NCI-H524 treated with DMSO at 0.1 percent for 48 hours (cell line): ENCODE measurements around the gene ARRDC2.
"Not testable (repeated sequence)": the region's sequence is repeated elsewhere in the genome, so short reads cannot be mapped to it uniquely, and the experiment has no call there.

Experiments
- DNase-seq: peaks from one replicate; lab custom pipeline; 2025; lab: John Stamatoyannopoulos, UW

The ARRDC2 gene

DNA sequence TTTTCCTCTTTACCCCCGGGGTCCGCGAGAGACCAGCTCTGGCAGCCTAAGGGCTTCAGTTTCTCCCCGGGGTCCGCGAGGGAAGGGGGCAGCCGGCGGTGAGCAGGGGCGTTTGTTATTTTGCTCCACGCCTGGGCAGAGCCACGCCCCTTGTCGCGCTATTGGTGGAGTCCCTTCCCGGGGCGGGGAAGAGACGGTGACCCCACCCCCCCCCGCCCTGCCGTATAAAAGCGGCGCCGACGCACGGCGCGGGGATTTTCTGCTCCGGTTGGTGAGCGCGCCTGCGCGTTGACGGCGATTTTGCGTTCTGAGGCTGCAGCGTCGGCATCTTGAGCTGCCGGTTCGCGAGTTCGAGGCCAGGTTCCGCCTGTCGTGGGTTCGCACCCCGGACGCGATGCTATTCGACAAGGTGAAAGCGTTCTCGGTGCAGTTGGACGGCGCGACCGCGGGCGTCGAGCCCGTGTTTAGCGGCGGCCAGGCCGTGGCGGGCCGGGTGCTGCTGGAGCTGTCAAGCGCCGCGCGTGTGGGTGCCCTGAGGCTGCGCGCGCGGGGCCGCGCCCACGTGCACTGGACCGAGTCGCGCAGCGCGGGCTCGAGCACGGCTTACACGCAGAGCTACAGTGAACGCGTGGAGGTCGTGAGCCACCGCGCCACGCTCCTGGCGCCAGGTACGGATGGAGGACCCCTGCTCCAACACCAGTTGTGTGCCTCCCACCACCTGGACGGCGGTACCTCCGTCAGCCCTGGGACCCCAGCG is at the start of gene ARRDC2:
TSS of gene ARRDC2 (plus strand) at position 254 of the 757 bp plus-strand sequence. CDS start at position 395, 141 bp downstream.
- peak; percentile 58 for DNase-seq

DNA sequence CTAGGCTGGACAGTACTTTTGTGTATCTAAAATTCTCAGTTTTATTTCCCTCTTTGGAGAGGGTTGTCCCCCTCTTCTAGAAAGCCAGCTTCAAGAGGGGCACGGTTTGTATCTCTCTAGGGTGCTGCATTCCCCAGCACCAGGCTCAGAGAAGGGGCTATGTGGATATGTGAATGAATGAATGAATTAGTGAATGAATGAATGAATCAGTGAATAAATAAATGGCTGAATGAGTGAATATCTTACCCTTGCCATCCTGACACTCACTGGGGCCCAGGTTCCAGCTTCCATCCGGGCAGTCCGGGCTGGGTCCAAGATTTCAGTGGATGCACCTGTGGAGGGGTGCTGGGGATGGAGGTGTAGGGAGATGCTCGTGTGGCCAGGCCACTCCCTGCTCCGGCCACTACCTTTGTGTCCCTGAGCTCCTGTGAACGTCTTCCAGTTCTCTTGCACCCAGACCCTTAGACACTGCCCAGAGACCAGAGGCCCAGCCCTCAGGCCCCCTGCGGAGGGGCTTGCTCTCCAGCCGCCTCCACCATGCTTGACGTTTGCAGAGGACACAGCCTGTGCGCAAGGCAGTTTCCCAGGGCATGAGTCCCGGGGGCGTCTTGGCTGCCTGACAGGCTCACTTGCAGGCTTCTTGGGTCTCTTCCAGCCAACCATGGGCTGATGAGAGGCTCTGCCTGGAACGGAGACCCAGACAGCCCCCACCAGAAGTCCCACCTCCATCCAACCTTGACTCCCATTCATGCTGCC is 43.9 kb upstream of the ARRDC2 start:
- no peak for DNase-seq

DNA sequence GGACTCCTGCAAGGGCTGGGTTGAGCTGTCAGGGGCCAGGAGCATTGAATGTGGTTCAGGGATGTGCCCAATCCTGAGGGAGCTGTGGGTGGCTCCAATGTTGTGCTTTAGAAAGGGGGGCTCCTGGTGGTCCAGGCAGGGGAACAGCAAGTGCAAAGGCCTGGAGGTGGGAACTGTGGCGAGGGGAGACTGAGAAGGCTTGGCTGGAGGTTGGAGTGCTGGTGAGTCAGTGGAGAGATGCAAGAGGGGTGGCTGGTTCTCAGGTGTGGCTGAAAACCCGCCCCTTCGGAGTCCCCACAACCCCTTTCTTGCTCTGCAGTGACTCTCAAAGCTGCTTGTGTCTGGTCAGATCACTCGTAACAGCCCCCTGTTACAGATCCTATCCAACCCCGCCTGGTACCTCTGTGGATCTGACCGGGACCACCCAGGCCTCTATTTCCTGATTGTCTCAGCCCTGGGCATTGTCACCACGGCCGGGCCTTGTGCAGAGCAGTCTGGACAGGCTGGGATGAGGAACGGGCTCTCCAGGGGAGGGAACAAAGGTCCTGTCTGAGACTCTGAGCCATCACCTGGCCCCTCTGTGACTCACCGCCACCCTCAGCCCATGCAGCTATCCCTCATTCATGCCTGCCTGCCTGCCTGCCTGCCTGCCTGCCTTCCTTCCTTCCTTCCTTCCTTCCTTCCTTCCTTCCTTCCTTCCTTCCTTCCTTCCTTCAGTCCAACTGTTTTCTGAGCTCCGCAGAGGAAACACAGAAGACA is 42.4 kb upstream of the ARRDC2 start:
- no peak for DNase-seq

DNA sequence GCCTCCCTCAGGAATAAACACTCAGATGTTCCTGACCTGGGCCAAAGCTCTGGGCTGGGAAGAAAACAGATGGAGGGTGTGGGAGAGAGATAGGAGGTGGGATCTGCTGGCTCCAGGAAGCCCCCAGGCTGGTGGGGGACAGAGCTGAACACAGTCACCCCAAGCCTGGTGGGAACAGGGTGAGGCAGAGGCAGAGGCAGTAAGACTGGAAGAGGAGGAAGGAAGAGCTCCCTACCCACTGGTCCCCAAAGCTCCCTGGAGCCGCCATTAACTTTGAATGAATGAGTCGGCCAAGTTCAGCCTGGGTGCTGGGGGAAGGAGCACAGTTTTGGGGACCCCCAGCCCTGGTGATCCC is 41.9 kb upstream of the ARRDC2 start:
- no peak for DNase-seq

DNA sequence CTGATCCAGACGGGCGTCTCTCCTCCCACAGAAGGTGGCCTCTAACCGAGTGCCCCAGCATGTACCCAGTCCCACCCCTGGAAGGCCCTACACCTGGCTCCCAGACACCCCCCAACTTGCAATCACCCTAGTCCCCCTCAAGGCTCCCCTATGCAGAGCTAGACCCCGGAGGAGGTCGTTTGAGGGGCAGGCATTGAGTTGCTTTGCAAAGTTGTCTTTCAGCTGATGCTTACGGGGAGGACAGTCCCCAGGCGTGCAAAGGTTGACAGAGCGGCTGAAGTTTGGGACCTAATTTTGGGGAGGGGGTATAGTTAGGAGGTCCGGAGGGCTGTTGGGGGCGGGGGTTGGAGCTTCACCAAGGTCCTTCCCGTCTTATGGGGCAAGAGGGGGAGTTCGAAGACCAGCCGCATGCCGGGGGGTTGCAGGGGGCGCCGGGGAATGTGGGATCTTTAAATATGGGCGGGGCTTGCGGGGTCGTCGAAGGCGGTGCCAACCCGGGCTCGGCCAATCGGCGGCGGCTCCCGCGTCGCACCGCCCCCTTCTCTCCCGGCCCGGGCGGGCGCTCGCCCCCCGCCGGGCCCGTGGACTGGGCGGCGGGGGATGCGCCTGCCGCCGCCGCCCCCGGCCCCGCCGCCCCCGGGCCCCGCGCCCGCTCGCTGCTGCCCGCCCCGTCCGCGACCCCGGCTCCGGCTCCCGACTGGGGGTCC is 41.3 kb upstream of the ARRDC2 start, which contains the start of gene KCNN1:
TSS of gene KCNN1 (plus strand) at position 558 of the 707 bp plus-strand sequence. CDS start 6,782 bp downstream, outside the sequence.
- no peak for DNase-seq

DNA sequence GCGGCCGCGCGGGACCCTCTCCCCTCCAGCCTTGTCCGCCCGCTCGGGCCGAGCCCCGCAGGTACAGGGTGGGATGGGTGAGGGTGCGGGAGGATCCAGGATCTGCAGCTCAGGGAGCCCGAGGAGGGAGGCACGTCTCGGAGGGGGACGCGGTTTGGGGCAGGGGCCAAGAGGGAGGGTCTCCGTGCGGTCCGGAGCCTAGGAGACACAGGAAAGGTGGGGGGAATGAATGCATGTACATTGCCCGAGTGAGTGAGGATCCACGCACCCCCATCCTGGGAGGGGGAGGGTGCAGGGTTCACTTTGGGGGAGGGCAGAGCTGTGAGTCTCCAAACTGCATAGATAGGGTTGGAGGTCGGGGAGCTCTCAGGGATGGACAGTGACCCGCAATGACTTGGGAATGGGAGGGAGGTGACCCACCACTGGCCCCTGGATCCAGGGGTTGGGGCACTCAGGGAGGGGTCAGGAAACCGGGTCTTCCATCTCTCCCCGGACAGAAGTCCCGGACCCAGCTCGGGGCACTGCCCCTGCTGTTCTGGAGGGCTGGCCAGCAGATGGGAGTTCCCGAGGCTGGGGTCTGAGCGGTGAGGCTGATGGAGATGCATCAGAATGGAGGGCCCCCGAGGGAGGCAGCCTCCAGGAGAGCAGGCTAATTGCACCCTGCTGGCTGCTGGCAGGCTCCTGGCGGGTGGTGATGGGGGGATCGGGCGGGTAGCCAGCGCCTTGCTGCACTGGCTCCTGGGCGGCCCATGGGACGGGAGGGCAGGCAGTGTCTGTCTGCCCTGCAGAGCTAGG is 40.5 kb upstream of the ARRDC2 start:
- DNase-seq: no peak

DNA sequence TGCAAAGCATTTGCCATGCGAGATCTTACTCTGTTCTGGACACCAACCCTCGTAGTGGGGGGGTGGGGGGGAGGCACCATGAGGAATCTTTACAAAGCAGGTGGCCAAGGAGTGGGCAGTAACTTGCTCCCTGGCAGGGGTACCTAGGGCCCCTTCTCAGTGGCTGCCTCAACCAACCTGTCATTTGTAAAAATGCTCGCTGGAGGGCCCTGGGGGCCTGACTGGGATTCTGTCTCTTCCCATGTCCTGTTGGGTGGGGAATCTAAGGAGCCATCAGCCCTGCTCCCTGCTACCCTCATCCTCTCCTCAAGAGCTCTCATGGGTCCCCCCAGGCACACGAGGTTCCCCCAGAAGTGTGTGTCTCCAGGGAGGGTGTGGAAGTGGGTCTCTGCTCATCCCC is 39.6 kb upstream of the ARRDC2 start:
- no peak for DNase-seq

DNA sequence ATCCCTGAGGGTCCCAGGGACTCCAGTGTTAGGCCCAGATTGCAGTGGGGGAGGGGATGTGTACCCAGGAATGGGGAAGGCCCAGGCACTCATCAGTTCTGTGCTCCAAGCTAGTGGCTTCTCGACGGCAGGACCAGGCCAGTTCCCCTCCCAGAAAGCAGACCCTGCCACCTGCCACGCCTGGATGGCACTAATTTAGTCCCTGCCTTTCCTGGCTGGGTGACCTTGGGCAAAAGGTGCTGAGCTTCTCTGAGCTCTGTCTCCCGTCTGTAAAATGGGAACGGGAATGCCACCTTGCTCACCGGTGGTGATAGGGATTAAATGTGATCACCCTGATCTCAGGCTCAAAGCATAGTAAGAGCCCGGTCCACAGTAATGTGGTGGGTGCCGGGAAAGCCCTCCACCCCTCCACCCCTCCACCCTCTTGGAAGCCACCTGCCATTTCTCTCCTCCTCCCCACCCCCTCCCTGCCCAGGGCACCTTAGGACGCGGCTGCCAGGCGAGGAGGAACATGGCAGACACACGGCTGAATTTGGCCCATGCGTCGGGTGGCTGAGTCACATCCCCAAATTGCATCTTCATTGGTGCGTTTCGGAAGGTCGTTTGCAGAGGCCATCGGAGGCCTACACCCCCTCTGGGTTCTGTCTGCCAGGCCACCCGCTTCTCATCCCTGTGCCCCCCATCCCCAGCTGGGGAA is 38.7 kb upstream of the ARRDC2 start:
- no peak for DNase-seq

DNA sequence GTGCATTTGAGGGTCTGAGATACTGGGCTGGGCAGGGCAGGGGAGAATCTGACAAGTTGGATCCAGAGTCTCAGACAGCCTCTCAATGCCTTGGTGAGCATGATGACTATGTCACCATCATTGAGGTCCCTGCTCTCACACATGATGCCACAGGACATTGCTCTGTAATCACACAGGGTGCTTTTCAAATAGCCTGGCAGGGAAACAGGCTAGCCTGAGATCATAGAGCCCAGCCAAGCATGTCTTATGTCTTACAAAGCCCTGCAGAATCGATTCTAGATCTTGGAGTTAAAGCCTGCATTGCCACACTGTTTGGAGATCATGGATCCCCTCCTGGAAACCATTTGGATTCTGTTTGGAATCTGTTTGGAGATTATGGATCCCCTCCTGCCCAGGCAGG is 35.7 kb upstream of the ARRDC2 start:
- DNase-seq: no peak

DNA sequence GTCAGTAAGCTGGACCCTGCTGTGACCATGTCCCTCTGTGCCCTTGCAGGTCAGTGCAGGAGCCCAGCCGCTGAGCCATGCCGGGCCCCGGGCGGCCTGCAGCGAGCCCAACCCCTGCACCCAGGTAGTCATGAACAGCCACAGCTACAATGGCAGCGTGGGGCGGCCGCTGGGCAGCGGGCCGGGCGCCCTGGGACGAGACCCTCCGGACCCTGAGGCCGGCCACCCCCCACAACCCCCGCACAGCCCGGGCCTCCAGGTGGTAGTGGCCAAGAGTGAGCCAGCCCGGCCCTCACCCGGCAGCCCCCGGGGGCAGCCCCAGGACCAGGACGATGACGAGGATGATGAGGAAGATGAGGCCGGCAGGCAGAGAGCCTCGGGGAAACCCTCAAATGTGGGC is 34.2 kb upstream of the ARRDC2 start:
- no peak for DNase-seq

DNA sequence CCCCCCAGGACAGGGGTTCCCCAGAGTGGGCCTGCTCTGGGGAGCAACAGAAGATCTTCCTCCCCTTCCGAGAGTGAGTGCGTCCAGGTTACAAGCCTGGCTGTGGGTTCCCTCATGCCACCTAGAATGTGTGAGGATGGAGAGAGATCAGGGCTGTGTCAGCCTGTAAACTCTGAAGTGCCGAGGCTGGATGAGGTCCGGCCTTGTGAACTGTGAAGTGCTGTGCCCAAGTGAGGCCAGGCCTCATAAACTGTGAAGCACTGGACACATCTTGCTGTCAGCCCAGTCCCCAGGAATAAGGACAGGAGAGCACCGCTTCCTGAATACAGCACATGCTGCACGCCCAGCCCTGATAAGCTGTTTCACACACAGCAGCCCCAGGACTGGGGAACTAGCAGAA is 33.4 kb upstream of the ARRDC2 start:
- no peak for DNase-seq

DNA sequence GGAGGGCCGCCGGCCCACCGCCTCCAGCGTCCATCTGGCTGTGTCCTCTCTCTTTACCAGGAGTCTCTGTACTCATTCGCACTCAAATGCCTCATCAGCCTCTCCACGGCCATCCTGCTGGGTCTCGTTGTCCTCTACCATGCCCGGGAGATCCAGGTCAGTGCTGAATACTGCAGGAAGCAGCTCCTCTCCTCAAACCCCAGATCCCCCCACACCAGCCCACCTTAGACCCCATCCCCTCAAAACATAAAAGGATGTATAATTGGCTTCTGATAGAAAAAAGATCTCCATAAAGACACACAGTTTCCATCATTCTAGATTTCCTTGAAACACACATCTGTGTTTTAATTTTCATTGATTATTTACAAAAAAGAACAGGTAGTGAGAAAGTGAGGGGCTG is 32.9 kb upstream of the ARRDC2 start:
- no peak for DNase-seq

DNA sequence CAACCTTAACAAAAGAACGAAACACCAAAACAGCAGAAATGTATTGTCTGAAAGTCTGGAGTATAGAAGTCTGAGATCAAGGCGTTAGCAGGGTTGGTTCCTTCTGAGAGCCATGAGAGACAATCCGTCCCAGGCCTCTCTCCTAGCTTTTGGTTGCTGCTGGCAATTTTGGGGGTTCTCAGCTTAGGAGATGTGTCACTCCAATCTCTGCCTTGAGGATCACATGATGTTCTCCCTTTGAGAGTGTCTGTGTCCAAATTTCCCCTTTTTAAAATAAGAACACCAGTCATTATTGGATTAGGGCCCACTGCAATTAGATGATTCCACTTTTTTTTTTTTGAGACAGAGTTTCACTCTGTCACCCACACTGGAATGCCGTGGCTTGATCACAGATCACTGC is 30.9 kb upstream of the ARRDC2 start:
- DNase-seq: no peak

DNA sequence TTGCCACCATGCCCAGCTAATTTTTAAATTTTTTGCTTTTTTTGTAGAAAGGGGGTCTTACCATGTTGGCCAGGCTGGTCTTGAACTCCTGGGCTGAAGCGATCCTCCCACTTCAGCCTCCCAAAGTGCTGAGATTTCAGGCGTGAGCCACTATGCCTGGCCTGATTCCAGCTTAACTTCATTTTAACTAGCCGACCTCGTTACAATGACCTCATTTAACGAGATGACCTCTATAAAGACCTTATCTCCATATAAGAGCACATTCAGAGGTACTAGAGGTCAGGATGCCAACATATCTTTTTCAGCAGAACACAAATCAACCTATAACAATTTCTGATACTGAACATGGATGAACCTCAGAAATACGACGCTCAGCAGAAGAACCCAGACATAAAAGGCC is 30.5 kb upstream of the ARRDC2 start:
- no peak for DNase-seq

DNA sequence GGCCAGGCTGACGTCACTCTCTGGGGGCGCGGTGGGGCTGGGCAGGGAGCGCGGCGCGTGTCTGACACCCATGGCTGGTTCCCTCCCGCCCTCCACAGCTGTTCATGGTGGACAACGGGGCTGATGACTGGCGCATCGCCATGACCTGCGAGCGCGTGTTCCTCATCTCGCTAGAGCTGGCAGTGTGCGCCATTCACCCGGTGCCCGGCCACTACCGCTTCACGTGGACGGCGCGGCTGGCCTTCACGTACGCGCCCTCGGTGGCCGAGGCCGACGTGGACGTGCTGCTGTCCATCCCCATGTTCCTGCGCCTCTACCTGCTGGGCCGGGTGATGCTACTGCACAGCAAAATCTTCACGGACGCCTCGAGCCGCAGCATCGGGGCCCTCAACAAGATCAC is 26.4 kb upstream of the ARRDC2 start:
- DNase-seq: no peak

DNA sequence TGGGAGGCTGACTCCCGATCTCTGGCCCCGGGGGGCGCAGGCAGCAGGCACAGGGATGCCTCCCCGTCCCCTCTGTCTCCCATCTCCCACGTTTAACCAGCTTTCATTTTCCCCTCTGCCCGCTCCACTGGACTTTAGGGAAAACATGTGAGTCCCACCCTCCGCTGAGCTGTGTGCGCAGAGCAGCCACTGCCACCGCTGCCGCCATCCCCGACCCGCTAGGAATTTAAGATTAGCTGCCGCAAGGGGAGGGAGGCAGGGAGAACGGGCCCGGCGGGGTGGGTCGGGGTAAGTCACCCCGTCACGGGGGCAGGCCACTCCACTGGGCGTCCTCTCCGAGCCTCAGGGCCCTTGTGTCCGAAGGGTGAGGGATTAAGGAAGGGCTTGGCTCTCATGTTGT is 25.5 kb upstream of the ARRDC2 start:
- no peak for DNase-seq

DNA sequence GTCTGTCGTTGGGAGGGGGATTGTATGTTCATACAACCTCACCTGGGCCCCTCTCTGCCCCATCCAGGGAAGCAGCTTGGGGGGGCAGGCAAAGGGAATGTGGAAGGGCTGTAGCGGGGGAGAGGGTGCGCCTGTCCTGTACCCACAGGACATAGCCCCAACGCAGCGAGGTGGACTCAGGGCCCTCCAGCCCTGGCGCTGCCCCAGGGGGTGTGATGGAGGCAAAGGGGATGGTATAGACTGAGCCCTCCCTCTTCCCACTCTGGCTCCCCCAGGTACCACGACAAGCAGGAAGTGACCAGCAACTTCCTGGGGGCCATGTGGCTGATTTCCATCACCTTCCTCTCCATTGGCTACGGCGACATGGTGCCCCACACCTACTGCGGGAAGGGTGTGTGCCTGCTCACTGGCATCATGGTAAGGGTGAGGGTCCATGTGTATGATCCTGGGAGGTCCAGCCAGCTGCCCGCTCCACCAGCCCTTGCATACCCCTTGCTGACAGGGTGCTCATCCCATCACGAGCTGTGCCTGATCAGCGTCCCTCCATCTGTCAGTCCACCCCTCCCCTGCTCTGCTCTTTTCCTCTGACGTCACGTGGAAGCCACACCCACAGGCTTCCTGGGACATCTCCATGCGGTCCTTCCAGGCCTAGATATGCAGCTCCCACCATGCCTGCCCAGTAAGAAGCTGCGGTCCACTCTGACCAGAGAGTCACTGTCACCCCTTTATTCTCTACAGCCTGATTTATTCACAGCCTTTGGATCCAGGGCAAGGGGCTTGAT is 22.7 kb upstream of the ARRDC2 start:
- no peak for DNase-seq

DNA sequence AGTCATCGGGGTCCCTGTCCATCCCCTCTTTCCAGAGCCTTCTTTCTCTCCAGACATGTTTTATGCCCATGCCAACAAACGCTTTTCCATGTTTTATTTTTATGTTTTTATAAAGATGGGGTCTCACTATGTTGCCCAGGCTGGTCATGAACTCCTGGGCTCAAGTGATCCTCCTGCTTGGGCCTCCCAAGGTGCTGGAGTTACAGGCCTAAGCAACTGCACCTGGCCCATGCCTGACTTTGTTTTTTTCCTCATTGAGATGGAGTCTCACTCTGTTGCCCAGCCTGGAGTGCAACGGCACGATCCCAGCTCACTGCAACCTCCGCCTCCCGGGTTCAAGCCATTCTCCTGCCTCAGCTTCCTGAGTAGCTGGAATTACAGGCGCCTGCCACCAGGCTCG is 21.4 kb upstream of the ARRDC2 start:
- not testable (repeated sequence) for DNase-seq

DNA sequence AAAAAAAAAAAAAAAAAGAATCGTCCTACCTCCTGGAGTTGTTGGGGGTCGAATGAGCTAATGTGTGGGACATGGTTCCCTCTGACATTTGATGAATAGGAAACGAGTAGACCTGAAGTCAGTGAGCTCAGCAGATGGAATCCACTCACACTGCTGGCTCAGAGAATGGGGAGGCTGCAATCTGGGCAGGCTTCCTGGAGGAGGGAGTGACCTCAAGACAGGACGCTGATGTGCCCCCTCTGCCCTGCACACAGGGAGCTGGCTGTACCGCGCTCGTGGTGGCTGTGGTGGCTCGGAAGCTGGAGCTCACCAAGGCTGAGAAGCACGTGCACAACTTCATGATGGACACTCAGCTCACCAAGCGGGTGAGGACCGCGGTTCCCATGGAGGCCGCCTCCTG is 19.8 kb upstream of the ARRDC2 start:
- DNase-seq: no peak
